ENCODE data around the gene PPFIA4. TPM values are rescaled to one million over a fixed set of nuclear protein-coding genes. Genes with fewer than 3 reads are reported as not detected.

The PPFIA4 gene
- polyA plus RNA-seq, 1 of the 3 experiments (the other 2 are of a cell fraction), result 4.4 TPM

DNA sequence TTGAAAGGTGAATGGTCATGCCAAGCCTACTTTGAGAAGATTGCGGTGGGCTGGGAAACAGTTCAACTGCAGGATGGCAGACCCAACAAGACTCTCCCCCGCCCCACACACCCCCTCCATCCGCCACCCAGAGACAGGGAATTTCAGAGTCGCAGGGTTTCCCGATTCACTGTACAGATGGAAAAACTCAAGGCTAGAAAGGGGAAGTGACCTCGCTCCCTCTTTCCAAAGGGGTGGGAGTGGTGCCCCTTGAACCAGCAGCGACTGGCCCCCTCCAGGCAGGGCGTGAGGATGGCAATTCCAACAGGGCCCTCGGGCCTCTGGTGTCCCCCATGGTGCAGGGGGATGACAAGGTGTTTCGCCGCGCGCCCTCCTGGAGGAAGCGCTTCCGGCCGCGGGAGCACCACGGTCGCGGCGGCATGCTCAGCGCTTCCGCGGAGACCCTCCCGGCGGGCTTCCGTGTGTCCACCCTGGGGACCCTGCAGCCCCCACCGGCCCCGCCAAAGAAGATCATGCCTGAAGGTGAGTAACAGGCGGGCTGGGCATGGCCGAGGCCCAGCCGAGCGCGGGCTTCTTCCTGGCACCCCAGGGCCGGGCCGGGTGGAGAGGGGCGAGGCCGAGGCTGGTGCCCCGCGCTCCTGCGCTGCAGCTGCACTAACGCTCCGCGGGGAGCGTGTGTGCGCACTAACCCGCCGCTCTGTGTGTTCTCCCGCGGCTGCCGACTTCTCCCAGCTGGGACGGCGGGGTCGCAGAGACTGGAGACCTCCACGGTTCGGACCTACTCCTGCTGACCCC, 49.1 kb downstream of the PPFIA4 start:
- TF ChIP-seq CHD2 (IDR thresholded peaks at IDR 0.05; ENCODE audit: low read length, partially characterized antibody), result no peak
- TF ChIP-seq FOXM1 (IDR thresholded peaks at IDR 0.05; ENCODE audit: low read depth), result no peak
- TF ChIP-seq TCF12 (IDR thresholded peaks at IDR 0.05), result no peak
- TF ChIP-seq, protein P1, sequence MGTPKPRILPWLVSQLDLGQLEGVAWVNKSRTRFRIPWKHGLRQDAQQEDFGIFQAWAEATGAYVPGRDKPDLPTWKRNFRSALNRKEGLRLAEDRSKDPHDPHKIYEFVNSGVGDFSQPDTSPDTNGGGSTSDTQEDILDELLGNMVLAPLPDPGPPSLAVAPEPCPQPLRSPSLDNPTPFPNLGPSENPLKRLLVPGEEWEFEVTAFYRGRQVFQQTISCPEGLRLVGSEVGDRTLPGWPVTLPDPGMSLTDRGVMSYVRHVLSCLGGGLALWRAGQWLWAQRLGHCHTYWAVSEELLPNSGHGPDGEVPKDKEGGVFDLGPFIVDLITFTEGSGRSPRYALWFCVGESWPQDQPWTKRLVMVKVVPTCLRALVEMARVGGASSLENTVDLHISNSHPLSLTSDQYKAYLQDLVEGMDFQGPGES (IDR thresholded peaks at IDR 0.05; ENCODE audit: low read depth, low read length), result no peak
- no peaks in the 10 kb centered on the region for H3K27me3 ChIP-seq (ENCODE audit: insufficient read depth)
- POLR2A ChIA-PET, result no interaction called here
- no peak overlapping the region for H3K4me2 ChIP-seq
- H3K79me2 ChIP-seq (ENCODE audit: insufficient read depth), result no peaks in the 10 kb centered on the region
- DNase-seq, result no peak
- no peaks in the 10 kb centered on the region for H3K36me3 ChIP-seq (replicated peaks in 1 of 2; ENCODE audit: control insufficient read depth in 1 of 2, insufficient read depth in 2 of 2, low read length in 1 of 2)
- H4K20me1 ChIP-seq (ENCODE audit: insufficient read depth), result no peaks in the 10 kb centered on the region
- H3K9me2 ChIP-seq, result no peaks in the 10 kb centered on the region
- H3F3A ChIP-seq (replicated peaks; ENCODE audit: insufficient read depth), result no peaks in the 10 kb centered on the region
- CTCF ChIA-PET, result no interaction called here
- no peaks in the 10 kb centered on the region for H3K9me3 ChIP-seq
- H2AFZ ChIP-seq (ENCODE audit: low read depth), result no peak overlapping the region
- H3K4me3 ChIP-seq (ENCODE audit: low read depth in 2 of 2, low read length in 1 of 2), result no peak overlapping the region
- no peak overlapping the region for H3K27ac ChIP-seq (ENCODE audit: low read depth in 2 of 2, low read length in 1 of 2)
- H3K9ac ChIP-seq, result no peak overlapping the region
- WGBS (ENCODE audit: low lambda C conversion rate), result 84% methylated on average over 30 of the region's 56 CpGs
- H3K4me1 ChIP-seq (ENCODE audit: control insufficient read depth in 1 of 2, insufficient read depth in 2 of 2, low read depth in 1 of 2, low read length in 1 of 2), result no peaks in the 10 kb centered on the region

DNA sequence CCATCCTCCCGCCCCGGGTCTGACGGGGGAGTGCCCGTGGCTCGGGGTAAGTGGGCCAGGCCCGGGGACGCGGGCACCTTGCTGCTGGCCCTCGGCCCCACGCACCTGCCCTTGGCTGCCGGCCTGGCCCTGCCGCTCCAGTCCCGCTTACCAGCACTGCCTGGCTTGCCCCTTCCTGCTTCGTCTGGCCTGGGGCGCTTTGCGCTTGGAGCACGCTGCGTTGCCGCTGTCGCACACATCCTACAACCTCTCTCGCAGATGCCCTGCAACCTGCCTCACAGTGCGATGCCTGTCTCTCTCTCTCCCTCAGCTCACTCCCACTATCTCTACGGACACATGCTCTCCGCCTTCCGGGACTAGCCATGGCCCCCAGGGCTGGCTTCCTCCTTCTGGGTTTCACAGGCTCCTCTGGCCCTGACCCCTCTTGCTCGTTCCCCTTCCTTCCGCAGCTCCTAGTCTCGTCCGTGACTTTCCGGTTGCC, 49.8 kb downstream of the PPFIA4 start:
- DNase-seq, result no peak
- Histone ChIP-seq H3F3A (replicated peaks; ENCODE audit: insufficient read depth) (no peaks in the 10 kb centered on the region), H3K27me3 (ENCODE audit: insufficient read depth) (no peaks in the 10 kb centered on the region), H3K9ac (no peak overlapping the region), H2AFZ (ENCODE audit: low read depth) (no peak overlapping the region), H3K9me3 (no peaks in the 10 kb centered on the region), H3K36me3 (replicated peaks in 1 of 2; ENCODE audit: control insufficient read depth in 1 of 2, insufficient read depth in 2 of 2, low read length in 1 of 2) (no peaks in the 10 kb centered on the region), H3K4me1 (ENCODE audit: control insufficient read depth in 1 of 2, insufficient read depth in 2 of 2, low read depth in 1 of 2, low read length in 1 of 2) (no peaks in the 10 kb centered on the region), H3K9me2 (no peaks in the 10 kb centered on the region), H3K4me3 (ENCODE audit: low read depth in 2 of 2, low read length in 1 of 2) (no peak overlapping the region), H3K27ac (ENCODE audit: low read depth in 2 of 2, low read length in 1 of 2) (no peak overlapping the region), H3K79me2 (ENCODE audit: insufficient read depth) (no peaks in the 10 kb centered on the region), H4K20me1 (ENCODE audit: insufficient read depth) (no peaks in the 10 kb centered on the region), H3K4me2 (no peak overlapping the region)
- ChIA-PET CTCF (interaction anchor here (1.2 to 2.6 kb wide), 3 partner anchors 36 to 140 kb away, joined by 4 to 11 read pairs (median 8); no protein-coding TSS in a partner anchor), POLR2A (no interaction called here)
- 85% methylated on average over 27 of the region's 30 CpGs for WGBS (ENCODE audit: low lambda C conversion rate)
- TF ChIP-seq MEF2A (IDR thresholded peaks at IDR 0.05; ENCODE audit: borderline replicate concordance, low read depth) (no peak), GATA2 (CRISPR knock-in tag; IDR thresholded peaks at IDR 0.05) (no peak), RAD21 (IDR thresholded peaks at IDR 0.05; ENCODE audit: low read length) (no peak), TEAD4 (IDR thresholded peaks at IDR 0.05; ENCODE audit: borderline replicate concordance, insufficient read depth) (no peak), ELF1 (IDR thresholded peaks at IDR 0.05) (no peak), NRF1 (IDR thresholded peaks at IDR 0.05; ENCODE audit: low read depth, low read length) (no peak)
- TF ChIP-seq, protein P2, sequence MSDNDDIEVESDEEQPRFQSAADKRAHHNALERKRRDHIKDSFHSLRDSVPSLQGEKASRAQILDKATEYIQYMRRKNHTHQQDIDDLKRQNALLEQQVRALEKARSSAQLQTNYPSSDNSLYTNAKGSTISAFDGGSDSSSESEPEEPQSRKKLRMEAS (IDR thresholded peaks at IDR 0.05; ENCODE audit: low read depth), result no peak
- TF ChIP-seq, protein P3, sequence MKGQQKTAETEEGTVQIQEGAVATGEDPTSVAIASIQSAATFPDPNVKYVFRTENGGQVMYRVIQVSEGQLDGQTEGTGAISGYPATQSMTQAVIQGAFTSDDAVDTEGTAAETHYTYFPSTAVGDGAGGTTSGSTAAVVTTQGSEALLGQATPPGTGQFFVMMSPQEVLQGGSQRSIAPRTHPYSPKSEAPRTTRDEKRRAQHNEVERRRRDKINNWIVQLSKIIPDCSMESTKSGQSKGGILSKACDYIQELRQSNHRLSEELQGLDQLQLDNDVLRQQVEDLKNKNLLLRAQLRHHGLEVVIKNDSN (IDR thresholded peaks at IDR 0.05; ENCODE audit: borderline replicate concordance, low read depth), result no peak
